ENCODE measurements around the gene HPCAL1. TPM values are rescaled to one million over a fixed set of nuclear protein-coding genes. Genes with fewer than 3 reads are reported as not detected.
A peak's percentile ranks its signal among the peaks of the same experiment; 100 is the strongest.

Gene HPCAL1
- total and polyA plus RNA-seq, 10 of the 15 experiments (the other 5 are each of a cell fraction or from before 2014, with no cell fraction given) = 0.40 to 12.8 (median 7.9) TPM

DNA sequence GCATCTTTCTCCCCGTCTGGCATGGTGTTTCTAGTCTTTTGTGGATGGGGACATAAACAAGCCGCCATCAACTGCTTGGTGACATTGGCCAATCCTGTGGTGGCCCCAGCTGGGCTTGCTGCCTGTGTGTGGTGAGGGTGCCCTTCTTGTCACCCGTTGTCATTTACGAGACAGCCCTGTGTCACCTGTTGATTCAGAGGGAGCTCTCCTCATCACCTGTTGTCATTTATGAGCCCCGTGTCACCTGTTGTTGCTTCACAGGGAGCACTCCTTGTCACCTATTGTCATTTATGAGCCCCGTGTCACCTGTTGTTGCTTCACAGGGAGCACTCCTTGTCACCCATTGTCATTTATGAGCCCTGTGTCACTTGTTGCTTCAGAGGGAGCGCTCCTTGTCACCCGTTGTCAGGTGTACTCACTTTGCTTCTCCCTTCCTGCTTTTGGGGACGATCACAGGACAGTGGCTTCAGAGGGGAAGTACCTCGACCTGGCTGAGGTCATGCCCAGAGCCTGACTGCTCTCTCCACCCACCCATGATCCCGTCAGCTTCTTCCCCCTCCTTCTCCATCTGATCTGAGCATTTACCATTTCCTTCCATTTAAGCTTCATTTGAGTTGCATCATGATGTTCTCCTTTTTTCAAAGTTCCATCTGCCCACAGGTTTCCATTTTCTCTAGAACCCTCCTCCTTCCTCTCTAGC lies 29.1 kb downstream of the HPCAL1 start:
- H3K79me2 ChIP-seq (ENCODE audit: control insufficient read depth, insufficient read depth, low read length) = peaks cover 2% of the 10 kb centered on the region; the same call in 1 of the 2 replicates
- ChIA-PET RAD21 (ENCODE audit: unreplicated experiment) (interaction anchor here (0.7 to 5.9 kb wide), 9 partner anchors 28 to 246 kb away, joined by 3 to 76 read pairs (median 7); partner anchors contain the start of gene HPCAL1), SMC1A (ENCODE audit: uncharacterized antibody, unreplicated experiment) (interaction anchor here (1.2 to 7.3 kb wide), 6 partner anchors 27 to 76 kb away, joined by 3 to 69 read pairs (median 6); no protein-coding TSS in a partner anchor), CTCF (interaction anchor here (0.6 to 3.7 kb wide), 12 partner anchors 26 to 259 kb away, joined by 3 to 40 read pairs (median 4); no protein-coding TSS in a partner anchor), POLR2A (interaction anchor here (1.0 to 3.4 kb wide), 9 partner anchors 9 to 78 kb away, joined by 3 to 19 read pairs (median 4); no protein-coding TSS in a partner anchor)
- H2AFZ ChIP-seq (ENCODE audit: control insufficient read depth, low read depth, low read length) = peak overlapping the region; percentile 82
- peak; percentile 86 for ATAC-seq
- H3K36me3 ChIP-seq (ENCODE audit: control insufficient read depth in 2 of 2, insufficient read depth in 2 of 2, low read length in 1 of 2) = no peaks in the 10 kb centered on the region
- BruUV-seq (replicated peaks) = no TSS peak
- peak; percentile 91 for FAIRE-seq
- 16% methylated on average over 11 of the region's 11 CpGs for WGBS (ENCODE audit: insufficient coverage, insufficient replicate concordance, low lambda C conversion rate, missing lambda C conversion rate)
- H3K4me3 ChIP-seq = peak overlapping the region; percentile 62; the same call in 1 of the 2 replicates
- no peaks in the 10 kb centered on the region; the same call in 2 of the 3 replicates for H3K9me3 ChIP-seq (replicated peaks; ENCODE audit: control insufficient read depth, insufficient read depth, low read length)
- peak overlapping the region; percentile 93 for H3K4me2 ChIP-seq (ENCODE audit: control insufficient read depth, insufficient read depth)
- no peak overlapping the region; the same call in 1 of the 2 replicates for H3K9ac ChIP-seq (ENCODE audit: control insufficient read depth, insufficient read depth, low read length)
- in situ Hi-C loops (cut with MboI) (no loop called here), intact Hi-C loops (cut with micrococcal nuclease; ENCODE audit: unreplicated experiment) (no loop called here)
- DNase-seq (ENCODE audit: low read depth, low spot score) = peak; percentile 51
- H3K27me3 ChIP-seq (replicated peaks in 1 of 2; ENCODE audit: control insufficient read depth in 2 of 2, insufficient read depth in 2 of 2, low read length in 1 of 2) = no peaks in the 10 kb centered on the region
- H3K27ac ChIP-seq (ENCODE audit: control insufficient read depth, insufficient read depth) = no peak overlapping the region
- no peaks in the 10 kb centered on the region for H4K20me1 ChIP-seq (ENCODE audit: control insufficient read depth, insufficient read depth)
- peaks cover 23% of the 10 kb centered on the region for H3K4me1 ChIP-seq (ENCODE audit: control insufficient read depth, insufficient read depth, low read length)
- 0 out of 2 replicates have a peak, but pooled peaks have one; percentile 14 for TF ChIP-seq HDGF (IDR thresholded peaks at IDR 0.05)
- 0 out of 2 replicates have a peak, but pooled peaks have one; percentile 5 for TF ChIP-seq JUND (IDR thresholded peaks at IDR 0.05; ENCODE audit: low read depth, low read length)
- TF ChIP-seq, protein P1, sequence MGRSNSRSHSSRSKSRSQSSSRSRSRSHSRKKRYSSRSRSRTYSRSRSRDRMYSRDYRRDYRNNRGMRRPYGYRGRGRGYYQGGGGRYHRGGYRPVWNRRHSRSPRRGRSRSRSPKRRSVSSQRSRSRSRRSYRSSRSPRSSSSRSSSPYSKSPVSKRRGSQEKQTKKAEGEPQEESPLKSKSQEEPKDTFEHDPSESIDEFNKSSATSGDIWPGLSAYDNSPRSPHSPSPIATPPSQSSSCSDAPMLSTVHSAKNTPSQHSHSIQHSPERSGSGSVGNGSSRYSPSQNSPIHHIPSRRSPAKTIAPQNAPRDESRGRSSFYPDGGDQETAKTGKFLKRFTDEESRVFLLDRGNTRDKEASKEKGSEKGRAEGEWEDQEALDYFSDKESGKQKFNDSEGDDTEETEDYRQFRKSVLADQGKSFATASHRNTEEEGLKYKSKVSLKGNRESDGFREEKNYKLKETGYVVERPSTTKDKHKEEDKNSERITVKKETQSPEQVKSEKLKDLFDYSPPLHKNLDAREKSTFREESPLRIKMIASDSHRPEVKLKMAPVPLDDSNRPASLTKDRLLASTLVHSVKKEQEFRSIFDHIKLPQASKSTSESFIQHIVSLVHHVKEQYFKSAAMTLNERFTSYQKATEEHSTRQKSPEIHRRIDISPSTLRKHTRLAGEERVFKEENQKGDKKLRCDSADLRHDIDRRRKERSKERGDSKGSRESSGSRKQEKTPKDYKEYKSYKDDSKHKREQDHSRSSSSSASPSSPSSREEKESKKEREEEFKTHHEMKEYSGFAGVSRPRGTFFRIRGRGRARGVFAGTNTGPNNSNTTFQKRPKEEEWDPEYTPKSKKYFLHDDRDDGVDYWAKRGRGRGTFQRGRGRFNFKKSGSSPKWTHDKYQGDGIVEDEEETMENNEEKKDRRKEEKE (IDR thresholded peaks at IDR 0.05) = no peak
- TF ChIP-seq TAF1 (IDR thresholded peaks at IDR 0.05; ENCODE audit: borderline replicate concordance, low read depth, low read length) = no peak
- TF ChIP-seq, protein P2, sequence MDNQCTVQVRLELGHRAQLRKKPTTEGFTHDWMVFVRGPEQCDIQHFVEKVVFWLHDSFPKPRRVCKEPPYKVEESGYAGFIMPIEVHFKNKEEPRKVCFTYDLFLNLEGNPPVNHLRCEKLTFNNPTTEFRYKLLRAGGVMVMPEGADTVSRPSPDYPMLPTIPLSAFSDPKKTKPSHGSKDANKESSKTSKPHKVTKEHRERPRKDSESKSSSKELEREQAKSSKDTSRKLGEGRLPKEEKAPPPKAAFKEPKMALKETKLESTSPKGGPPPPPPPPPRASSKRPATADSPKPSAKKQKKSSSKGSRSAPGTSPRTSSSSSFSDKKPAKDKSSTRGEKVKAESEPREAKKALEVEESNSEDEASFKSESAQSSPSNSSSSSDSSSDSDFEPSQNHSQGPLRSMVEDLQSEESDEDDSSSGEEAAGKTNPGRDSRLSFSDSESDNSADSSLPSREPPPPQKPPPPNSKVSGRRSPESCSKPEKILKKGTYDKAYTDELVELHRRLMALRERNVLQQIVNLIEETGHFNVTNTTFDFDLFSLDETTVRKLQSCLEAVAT (IDR thresholded peaks at IDR 0.05) = 0 out of 2 replicates have a peak, but pooled peaks have one; percentile 20
- TF ChIP-seq SREBF1 (IDR thresholded peaks at IDR 0.05; ENCODE audit: low read length) = no peak
- peak; percentile 35; the same call in 1 of the 2 replicates for TF ChIP-seq YY1 (IDR thresholded peaks at IDR 0.05; ENCODE audit: low read depth, low read length)
- no peak for TF ChIP-seq MXI1 (IDR thresholded peaks at IDR 0.05; ENCODE audit: low read depth, low read length)
- no peak for TF ChIP-seq FOXM1 (IDR thresholded peaks at IDR 0.05; ENCODE audit: low read depth, low read length)
- no peak for TF ChIP-seq POLR2AphosphoS2 (IDR thresholded peaks at IDR 0.05; ENCODE audit: low read depth, low read length)
- TF ChIP-seq, protein P3, sequence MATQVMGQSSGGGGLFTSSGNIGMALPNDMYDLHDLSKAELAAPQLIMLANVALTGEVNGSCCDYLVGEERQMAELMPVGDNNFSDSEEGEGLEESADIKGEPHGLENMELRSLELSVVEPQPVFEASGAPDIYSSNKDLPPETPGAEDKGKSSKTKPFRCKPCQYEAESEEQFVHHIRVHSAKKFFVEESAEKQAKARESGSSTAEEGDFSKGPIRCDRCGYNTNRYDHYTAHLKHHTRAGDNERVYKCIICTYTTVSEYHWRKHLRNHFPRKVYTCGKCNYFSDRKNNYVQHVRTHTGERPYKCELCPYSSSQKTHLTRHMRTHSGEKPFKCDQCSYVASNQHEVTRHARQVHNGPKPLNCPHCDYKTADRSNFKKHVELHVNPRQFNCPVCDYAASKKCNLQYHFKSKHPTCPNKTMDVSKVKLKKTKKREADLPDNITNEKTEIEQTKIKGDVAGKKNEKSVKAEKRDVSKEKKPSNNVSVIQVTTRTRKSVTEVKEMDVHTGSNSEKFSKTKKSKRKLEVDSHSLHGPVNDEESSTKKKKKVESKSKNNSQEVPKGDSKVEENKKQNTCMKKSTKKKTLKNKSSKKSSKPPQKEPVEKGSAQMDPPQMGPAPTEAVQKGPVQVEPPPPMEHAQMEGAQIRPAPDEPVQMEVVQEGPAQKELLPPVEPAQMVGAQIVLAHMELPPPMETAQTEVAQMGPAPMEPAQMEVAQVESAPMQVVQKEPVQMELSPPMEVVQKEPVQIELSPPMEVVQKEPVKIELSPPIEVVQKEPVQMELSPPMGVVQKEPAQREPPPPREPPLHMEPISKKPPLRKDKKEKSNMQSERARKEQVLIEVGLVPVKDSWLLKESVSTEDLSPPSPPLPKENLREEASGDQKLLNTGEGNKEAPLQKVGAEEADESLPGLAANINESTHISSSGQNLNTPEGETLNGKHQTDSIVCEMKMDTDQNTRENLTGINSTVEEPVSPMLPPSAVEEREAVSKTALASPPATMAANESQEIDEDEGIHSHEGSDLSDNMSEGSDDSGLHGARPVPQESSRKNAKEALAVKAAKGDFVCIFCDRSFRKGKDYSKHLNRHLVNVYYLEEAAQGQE (IDR thresholded peaks at IDR 0.05; ENCODE audit: low read depth, low read length) = no peak
- no peak for TF ChIP-seq GABPA (IDR thresholded peaks at IDR 0.05; ENCODE audit: low read depth)
- no peak for TF ChIP-seq MTA3 (IDR thresholded peaks at IDR 0.05; ENCODE audit: borderline replicate concordance, low read length)
- TF ChIP-seq MEF2B (IDR thresholded peaks at IDR 0.05; ENCODE audit: partially characterized antibody, poor library complexity, severe bottlenecking) = no peak
- no peak for TF ChIP-seq BCL11A (IDR thresholded peaks at IDR 0.05; ENCODE audit: low read depth, low read length)
- no peak for TF ChIP-seq SREBF2 (IDR thresholded peaks at IDR 0.05; ENCODE audit: low read length)
